ENCODE measurements around the gene BCL2L13. TPM values are rescaled to one million over a fixed set of nuclear protein-coding genes. Genes with fewer than 3 reads are reported as not detected.

BCL2L13 gene
- polyA plus RNA-seq, 3 donors, result 20.2 to 67.8 (median 53.0) TPM

DNA sequence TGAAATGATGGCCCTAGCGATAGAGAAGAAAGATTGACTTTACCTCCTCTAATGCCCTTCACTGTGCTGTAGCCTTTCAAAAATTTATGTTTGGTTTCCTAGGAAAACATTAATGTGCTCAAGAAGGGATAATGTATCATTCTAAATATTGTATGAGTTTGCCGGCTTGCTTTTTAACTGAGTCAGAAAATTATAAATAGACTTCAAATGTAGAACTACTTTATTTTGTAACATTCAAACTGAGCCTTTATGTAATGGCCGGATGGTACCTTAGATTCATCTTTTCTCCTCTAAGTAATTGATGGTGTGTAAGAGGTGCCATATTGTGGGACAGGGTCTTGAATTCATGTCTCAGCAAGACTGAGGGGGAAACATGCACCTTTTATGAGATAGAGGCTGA is 78.0 kb downstream of the BCL2L13 start:
- TF ChIP-seq, protein P1, sequence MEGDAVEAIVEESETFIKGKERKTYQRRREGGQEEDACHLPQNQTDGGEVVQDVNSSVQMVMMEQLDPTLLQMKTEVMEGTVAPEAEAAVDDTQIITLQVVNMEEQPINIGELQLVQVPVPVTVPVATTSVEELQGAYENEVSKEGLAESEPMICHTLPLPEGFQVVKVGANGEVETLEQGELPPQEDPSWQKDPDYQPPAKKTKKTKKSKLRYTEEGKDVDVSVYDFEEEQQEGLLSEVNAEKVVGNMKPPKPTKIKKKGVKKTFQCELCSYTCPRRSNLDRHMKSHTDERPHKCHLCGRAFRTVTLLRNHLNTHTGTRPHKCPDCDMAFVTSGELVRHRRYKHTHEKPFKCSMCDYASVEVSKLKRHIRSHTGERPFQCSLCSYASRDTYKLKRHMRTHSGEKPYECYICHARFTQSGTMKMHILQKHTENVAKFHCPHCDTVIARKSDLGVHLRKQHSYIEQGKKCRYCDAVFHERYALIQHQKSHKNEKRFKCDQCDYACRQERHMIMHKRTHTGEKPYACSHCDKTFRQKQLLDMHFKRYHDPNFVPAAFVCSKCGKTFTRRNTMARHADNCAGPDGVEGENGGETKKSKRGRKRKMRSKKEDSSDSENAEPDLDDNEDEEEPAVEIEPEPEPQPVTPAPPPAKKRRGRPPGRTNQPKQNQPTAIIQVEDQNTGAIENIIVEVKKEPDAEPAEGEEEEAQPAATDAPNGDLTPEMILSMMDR (IDR thresholded peaks at IDR 0.05), result no peak
- Histone ChIP-seq H3K36me3 (replicated peaks in 1 of 2; ENCODE audit: control insufficient read depth in 1 of 2, insufficient read depth in 2 of 2, low read length in 2 of 2) (peaks cover 5 to 26% of the 10 kb centered on the region in 2 donors), H3K27me3 (ENCODE audit: control insufficient read depth in 2 of 2, insufficient read depth in 2 of 2, low read length in 2 of 2) (no peaks in the 10 kb centered on the region), H3K9me3 (replicated peaks in 1 of 2; ENCODE audit: control insufficient read depth in 1 of 2, insufficient read depth in 1 of 2, low read length in 2 of 2) (no peaks in the 10 kb centered on the region), H3K9ac (ENCODE audit: insufficient read depth, low read length, poor library complexity, severe bottlenecking) (no peak overlapping the region), H3K79me2 (ENCODE audit: insufficient read depth, low read length) (peaks cover 14% of the 10 kb centered on the region), H3K27ac (ENCODE audit: low read depth in 1 of 2, low read length in 2 of 2) (peak overlapping the region in 1 of 2 donors; percentile 32), H3K4me3 (replicated peaks in 1 of 3; ENCODE audit: low read depth in 2 of 3, low read length in 3 of 3) (no peak overlapping the region), H3K4me2 (replicated peaks; ENCODE audit: extremely low read depth, low read length, poor library complexity, severe bottlenecking) (no peak overlapping the region), H2AFZ (ENCODE audit: insufficient read depth, low read depth, low read length, poor library complexity, severe bottlenecking) (no peak overlapping the region), H3K4me1 (ENCODE audit: control insufficient read depth in 1 of 2, insufficient read depth in 2 of 2, low read length in 2 of 2) (no peaks in the 10 kb centered on the region), H4K20me1 (ENCODE audit: insufficient read depth, low read length) (no peaks in the 10 kb centered on the region)
- Mint-ChIP-seq H3K9me3 (peaks cover 0 to 2% (median 0%) of the 10 kb centered on the region in 7 donors), H3K36me3 (peaks cover 33 to 67% of the 10 kb centered on the region in 2 donors), H3K27me3 (ENCODE audit: low read depth in 3 of 3) (no peaks in the 10 kb centered on the region), H3K27ac (peak overlapping the region in 1 of 7 donors; percentile 31), H3K4me1 (peaks cover 3% of the 10 kb centered on the region), H3K4me3 (no peak overlapping the region)
- no peak for DNase-seq
- WGBS (ENCODE audit: insufficient coverage), result no CpG with 5 or more reads among the region's 3 CpGs
- intact Hi-C loops (cut with micrococcal nuclease), result no loop called here

- H3K79me2 ChIP-seq (ENCODE audit: insufficient read depth, low read length), result peaks cover 12% of the 10 kb centered on the region
These were observed 79.2 kb downstream of the BCL2L13 start for GRCh38 chr22:17717708-17718107.

More at GRCh38 chr22:17717708-17718107, 79.2 kb downstream of the BCL2L13 start:
- peak overlapping the region in 4 of 7 donors; percentile 31 to 78 (median 39) for H3K27ac Mint-ChIP-seq
- WGBS (ENCODE audit: insufficient coverage), result 98% methylated on average over 4 of the region's 4 CpGs
- Histone ChIP-seq H3K9me3 (replicated peaks in 1 of 2; ENCODE audit: control insufficient read depth in 1 of 2, insufficient read depth in 1 of 2, low read length in 2 of 2) (no peaks in the 10 kb centered on the region), H3K9ac (ENCODE audit: insufficient read depth, low read length, poor library complexity, severe bottlenecking) (no peak overlapping the region), H2AFZ (ENCODE audit: insufficient read depth, low read depth, low read length, poor library complexity, severe bottlenecking) (no peak overlapping the region), H3K4me1 (ENCODE audit: control insufficient read depth in 1 of 2, insufficient read depth in 2 of 2, low read length in 2 of 2) (no peaks in the 10 kb centered on the region), H4K20me1 (ENCODE audit: insufficient read depth, low read length) (no peaks in the 10 kb centered on the region), H3K36me3 (replicated peaks in 1 of 2; ENCODE audit: control insufficient read depth in 1 of 2, insufficient read depth in 2 of 2, low read length in 2 of 2) (peaks cover 0 to 16% of the 10 kb centered on the region in 2 donors), H3K27me3 (ENCODE audit: control insufficient read depth in 2 of 2, insufficient read depth in 2 of 2, low read length in 2 of 2) (no peaks in the 10 kb centered on the region), H3K27ac (ENCODE audit: low read depth in 1 of 2, low read length in 2 of 2) (no peak overlapping the region), H3K4me2 (replicated peaks; ENCODE audit: extremely low read depth, low read length, poor library complexity, severe bottlenecking) (no peak overlapping the region), H3K4me3 (replicated peaks in 1 of 3; ENCODE audit: low read depth in 2 of 3, low read length in 3 of 3) (no peak overlapping the region)
- peaks cover 0 to 2% (median 0%) of the 10 kb centered on the region in 7 donors for H3K9me3 Mint-ChIP-seq
- H3K36me3 Mint-ChIP-seq, result peaks cover 25 to 62% of the 10 kb centered on the region in 2 donors
- intact Hi-C loops (cut with micrococcal nuclease), result no loop called here
- TF ChIP-seq, protein P1 (IDR thresholded peaks at IDR 0.05), result no peak
- DNase-seq, result no peak
- H3K4me3 Mint-ChIP-seq, result no peak overlapping the region
- peaks cover 6% of the 10 kb centered on the region for H3K4me1 Mint-ChIP-seq
- no peaks in the 10 kb centered on the region for H3K27me3 Mint-ChIP-seq (ENCODE audit: low read depth in 3 of 3)

Data from CD14-positive monocyte (primary cell).